Measurements from ENCODE around the gene SLC13A2.
A peak's percentile ranks its signal among the peaks of the same experiment; 100 is the strongest.

SLC13A2 gene

DNA sequence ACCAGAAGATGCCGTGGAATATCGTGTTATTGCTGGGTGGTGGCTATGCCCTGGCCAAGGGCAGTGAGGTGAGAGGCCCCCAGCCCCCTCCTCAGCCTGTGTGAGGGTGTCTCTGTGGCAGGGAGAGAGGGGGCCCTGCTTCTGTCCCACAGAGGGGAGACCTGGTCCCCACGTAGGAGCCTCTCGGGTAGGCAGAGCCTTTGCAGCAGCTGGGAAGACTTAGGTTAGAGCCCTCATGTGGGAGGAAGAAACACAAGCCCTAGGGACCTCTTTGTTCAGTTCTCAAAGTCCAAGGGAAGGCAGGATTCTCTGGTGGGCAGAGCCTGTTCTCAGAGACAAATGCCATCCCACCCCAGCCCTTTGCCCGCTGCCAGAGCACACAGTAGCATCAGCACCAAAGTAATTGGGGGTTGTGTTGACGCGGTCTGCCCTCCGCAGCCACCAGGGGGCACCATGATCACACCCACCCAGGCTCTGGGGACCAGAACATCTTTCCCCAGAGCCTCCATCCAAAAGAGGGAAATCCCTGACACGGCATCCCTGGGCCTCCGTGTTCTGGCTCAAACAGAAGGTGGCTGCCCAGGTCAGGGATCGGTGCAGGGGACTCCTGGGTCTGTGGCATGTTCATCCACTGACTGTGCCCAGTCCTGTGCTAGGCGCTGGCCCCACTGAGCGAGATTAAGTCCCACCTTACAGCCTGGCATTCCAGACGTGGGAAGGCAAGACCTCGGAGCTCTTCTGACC lies 21.2 kb downstream of the SLC13A2 start:
- peak; percentile 86 for DNase-seq

DNA sequence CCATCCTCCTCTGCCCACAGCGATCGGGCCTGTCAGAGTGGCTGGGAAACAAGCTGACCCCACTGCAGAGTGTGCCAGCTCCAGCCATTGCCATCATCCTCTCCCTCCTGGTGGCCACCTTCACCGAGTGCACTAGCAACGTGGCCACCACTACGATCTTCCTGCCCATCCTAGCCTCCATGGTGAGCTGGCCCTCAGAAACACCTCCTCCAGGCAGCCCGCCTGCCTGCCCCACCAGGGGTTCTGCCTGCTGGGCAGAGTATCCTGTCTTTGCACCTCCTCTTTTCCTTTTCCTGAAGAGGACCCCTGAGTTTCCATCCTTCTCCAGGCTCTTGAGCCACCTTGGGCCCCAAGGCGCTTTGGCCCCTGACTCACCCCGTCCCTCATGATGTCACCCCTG lies 22.2 kb downstream of the SLC13A2 start:
- no peak for DNase-seq

DNA sequence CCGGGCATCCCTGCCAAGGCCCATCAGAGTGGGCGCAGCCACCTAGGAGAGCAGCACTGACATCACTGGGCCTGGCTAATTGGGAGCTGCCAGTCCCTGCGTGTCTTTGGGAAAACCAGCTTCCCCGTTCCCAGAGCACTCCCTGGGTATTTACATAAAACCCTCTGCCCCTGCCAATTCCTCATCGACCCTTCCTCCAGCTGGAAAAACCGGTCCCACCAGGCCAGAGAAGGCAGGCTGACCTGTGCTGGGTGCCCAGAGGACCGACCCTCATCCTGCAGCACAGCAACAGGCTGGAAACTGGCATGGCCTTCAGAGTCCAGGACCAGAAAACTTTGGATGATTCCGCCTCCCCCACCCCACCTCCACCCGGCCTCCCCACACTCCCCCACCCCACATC lies 24.5 kb downstream of the SLC13A2 start:
- no peak for DNase-seq

DNA sequence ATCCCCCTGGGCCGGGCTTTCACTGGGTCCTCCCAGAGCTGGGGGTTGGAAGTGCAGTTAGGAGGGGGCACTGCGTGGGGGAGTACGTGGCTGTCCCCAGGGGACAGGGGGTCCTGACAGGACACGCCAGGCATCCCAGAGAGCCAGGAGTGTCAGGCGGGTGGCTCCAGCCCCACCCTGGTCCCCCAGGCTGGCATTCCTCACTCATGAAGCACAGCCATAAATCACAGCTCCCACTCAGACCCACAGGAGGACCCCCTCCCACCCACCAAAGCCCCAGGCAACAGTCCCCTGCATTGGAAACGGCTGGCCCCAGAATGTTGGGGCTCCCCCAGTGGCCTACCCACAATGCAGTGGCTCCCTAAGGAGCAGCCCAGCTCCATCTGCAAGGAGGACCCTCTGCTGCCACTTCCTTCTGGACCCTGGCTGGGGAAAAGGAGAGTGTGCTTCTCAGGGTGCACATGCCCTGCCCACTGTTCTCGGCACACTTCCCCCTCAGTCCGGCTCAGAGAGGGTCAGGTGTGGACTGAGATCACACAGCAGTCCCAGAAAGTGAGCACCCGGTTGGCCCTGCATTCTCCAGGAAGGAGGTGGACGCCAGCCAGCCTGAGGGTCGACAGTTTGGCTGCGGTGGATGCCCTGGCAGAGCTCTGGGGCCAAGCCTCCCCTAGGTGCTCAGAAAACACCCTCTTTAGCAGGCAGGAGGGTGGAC lies 25.4 kb downstream of the SLC13A2 start:
- DNase-seq: no peak

DNA sequence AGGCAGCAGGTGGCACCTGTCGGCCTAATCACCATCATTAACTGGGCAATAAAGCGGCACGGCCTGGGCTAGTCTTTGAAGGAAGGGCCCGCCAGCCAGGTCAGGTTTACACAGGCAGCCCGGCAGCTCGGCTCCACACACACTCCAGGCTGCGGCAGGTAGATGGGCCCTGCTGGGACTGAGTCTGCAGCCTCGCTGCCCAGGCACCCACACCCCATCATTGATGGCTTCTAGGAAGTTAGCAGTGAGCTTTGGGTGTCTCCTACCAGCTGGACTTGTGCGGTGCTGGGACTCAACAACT lies 25.9 kb downstream of the SLC13A2 start:
- DNase-seq: no peak

DNA sequence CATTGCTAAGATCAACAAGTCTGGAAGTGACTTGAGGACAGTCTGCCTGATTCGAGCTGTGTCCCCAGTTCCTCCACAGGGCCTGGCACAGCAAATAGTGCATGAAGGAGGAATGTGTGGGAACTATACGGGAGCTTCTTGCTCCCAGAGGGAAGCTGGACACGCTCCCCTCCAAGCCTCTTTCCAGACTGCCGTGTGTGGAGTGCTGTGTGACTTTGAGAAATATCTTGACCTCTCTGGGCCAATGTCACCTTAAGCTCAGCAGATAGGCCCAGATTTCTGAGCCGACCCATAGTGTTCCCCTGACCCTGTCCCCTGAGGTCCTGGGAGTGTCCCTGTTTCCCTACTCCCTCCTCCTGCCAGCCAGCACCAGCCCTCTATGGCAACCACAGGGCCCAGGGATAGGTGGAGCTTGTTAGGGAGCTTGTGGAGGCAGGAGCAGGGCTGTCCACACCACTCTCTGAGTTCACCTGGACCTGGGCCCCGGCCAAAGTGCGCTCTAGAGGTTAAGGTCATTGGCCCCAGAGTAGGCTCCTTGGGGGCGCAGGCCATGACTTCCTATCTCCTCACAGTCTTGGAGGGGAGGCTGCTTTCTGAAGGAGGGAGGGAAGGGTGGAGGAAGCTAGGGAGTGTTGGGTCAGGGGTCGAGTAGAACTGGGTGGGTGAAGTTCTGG lies 26.4 kb downstream of the SLC13A2 start:
- DNase-seq: no peak

DNA sequence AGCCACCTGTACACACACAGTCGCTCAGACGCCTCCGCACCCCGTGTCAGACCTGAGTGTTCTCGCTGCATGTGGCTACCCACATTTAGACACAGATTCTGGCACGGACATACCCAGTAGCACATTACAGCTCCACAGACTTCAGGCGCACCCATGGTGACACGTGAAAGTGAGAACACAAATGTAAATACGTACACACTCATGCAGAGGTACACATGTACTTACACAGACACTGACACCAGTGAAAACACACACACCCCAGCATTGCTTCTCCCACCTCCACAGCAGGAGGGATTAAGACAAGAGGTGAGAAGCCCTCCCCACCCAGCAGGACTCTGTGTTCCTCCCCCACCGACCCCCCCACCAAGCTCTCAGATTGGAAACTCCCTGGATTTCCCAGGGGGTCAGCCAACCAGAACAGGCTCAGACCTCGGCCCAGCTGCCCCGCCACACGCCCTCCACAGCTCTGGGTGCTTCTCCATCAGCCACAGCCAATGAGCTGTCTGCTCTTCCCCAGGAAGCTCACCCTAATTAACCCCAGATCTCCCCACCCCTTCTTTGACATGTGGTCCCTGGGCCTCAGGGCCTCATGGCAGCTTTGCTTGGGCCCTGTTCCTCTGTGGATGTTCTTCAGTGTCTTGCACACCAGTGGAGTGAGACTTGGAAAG lies 27.4 kb downstream of the SLC13A2 start:
- no peak for DNase-seq

DNA sequence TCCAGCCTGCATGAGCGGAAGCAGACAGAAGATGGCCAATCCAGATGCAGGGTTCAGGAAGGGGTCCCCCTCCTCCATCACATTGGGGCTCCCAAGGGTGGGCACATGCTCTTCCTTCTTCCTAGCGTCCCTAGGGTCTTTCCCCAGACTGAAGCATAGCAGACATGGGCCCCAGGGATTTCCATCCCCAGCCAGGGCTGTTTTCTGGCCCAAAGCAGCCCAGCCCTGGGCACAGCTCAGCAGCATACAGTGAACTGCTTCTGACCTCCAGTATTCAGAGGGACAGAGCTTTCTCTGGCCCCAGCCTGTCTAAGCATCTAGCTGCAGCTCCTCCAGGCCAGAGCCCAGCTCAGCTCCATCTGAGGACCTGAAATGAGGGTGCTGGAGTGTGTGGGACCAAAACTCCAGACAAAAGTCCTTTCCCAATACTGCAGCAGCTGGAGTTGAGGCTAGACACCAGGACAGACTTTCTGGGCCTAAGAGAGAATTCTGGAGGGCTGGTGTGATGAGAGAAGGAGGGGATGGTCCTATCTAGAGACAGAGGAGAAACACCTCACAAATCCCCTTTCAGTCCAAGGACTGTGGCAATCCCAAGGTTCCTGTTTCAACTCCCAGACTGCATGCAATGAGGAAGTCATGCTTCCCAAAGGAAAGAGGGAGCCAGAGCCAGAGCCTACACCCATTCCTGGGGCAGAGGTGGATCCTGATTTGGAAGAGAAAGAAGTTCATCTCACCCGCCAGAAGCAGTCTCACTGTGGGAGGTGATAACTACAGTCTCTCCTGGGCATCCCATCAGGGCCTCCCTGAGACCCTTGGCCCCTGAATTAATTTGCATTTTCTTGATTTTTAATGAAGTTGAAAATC lies 28.2 kb downstream of the SLC13A2 start:
- no peak for DNase-seq

DNA sequence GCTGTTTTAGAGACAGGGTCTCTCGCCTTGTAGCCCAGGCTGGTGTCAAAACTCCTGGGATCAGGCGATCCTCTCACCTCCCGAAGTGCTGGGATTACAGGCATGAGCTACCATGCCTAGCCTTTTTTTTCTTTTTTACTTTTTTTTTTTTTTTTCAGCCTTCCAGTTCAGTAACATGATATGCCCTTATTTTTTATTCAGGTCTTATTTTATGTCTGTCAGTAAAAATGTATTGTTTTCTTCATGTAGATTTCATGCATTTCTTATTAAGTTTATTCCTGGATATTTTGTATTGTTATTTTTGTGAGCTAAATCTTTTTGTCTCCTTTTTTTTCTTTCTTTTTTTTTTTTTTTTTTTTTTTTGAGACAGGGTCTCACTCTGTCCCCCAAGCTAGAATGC lies 30.0 kb downstream of the SLC13A2 start:
- no peak for DNase-seq

DNA sequence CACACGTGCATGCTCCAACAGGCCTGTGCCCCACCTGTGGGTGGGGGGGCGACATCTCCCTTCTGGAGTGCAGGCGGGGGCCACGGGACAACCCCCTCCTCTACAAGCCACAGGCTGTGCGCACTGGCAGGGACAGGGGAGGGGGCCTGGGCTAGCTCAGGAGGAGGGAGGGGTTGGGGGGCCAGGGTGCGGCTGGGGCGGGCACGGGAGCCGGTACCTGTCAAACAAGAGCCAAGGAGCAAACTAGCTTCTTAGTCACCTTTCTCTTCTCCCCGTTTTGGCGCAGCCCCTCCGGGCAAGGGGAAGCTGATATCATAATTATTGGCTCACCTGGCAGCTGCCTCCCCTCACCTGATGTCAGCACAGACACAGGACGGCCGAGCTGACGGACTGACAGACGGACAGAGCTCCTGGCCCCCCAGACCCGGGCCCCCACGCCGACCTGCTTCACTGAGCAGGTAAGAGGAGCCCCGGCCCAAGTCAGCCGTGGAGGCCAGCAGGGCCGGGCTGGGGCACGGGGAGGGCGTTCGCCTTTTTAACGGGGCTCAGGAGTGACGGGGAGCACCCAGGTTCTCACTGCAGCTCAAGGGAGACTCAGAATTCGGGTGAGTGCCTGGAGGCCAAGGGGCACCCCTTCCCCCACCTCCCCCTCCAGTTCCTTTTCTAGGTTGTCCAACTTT lies 32.7 kb downstream of the SLC13A2 start, which contains the start of gene FOXN1:
Gene FOXN1 (plus strand): TSS at position 363 of the 680 bp plus-strand sequence. CDS start 17,622 bp downstream, outside the sequence.
- DNase-seq: no peak

DNA sequence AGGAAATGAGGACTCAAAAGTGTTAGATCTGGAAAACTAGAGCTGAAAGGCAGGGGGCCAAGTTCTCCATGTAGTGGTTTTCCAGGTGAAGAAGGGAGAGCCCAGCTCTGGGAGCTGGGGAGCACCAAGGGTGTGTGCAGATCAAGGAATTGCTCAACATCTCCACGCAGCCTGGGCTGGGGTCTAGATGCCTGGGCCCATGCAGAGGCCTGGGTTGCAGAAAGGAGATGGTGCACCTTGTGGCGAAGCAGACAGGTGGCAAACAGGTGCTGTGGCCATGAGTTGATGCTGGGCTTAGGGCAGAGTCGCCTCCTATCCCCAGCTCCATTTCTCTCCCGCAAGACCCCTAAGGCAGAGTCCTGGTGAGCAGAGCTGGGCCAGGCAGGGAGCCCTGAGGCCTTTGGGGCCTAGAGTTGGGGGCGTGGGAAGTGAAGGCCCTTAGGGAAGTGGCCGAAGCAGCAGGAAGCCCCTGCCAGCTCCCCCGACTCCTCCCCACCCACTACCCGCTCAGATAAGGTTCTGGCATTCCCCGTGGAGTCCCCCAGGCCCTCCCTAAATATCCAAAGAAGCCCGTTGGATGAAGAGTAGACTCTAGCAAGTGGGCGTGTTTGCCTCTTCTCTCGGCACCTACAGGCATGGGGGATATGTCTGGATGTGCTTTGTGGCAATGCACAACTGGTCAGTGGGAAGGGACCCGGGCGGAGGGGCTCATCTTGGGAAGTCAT lies 33.5 kb downstream of the SLC13A2 start:
- DNase-seq: no peak

DNA sequence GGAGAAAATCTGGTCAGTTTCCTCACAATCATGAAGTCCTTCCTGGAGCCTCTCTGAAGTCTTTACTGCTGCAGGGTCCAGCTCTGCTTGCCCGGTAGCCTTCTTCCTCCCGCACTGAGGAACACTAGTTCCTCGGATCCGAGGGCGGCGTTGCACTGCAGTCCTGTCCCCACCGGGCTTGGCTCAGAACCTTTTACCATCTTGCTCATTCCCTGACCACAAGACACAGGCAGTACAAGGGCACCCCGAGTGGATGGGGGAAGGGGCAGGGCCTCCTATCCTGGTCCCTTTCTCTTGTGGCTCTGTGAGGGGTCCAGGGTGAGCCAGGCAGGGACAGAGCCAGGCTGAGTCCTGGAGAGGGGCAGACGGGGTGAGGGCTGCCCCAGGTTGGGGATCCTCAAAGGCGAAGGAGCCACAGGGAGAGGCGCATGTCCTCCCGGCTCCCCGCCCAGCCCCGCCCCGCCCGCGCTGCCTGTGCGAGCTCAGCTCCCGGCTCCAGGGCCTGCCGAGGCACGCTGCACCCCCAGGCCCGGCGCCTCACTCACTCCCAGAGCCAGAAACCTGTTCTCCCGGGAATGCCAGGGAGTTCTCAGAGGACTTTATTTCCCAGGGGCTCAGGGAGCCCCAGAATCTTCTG lies 34.2 kb downstream of the SLC13A2 start:
- no peak for DNase-seq

DNA sequence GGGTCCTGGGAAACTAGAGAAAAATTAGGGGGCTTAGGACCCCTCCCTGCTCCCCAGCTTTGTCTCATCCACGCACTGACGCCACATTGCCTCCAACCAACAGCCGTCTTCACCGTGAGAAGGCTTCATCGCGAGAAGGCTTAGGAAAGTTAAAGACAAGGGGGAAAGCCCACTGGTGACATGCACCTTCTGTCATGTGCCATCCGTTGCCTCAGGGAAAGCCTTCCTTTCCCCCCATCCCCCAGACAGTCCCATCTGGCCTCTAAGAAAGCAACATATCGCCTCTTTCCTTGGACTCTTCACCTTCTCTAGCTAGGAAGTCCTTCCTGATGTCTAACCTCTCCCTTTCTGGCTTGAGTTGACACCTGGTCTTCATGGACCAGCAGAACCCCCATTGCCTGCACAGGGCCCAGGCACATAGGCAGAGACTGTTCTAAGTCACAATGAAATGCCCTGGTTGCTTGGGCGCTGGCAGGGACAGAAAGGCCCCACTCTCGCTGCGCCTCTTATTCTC lies 34.8 kb downstream of the SLC13A2 start:
- no peak for DNase-seq

DNA sequence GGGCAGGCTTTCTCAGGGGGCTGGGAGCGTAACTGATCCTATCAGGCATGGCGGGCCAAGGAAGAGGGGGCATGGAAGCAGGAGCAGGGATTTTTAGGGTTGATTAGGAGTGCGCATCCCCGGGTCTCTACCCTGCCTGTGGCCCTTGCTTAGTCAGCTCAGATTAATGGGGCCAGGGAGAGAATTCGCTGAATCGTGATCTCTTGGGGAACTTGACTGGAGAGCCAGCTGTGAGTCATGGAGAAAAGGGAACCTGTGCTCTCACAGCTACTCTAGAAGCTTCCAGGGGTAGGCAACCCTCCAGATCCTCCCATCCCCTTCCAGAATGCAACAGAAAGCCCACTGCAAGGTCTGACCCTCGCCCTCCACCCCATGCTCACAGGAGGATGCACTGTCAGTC lies 36.3 kb downstream of the SLC13A2 start:
- no peak for DNase-seq

DNA sequence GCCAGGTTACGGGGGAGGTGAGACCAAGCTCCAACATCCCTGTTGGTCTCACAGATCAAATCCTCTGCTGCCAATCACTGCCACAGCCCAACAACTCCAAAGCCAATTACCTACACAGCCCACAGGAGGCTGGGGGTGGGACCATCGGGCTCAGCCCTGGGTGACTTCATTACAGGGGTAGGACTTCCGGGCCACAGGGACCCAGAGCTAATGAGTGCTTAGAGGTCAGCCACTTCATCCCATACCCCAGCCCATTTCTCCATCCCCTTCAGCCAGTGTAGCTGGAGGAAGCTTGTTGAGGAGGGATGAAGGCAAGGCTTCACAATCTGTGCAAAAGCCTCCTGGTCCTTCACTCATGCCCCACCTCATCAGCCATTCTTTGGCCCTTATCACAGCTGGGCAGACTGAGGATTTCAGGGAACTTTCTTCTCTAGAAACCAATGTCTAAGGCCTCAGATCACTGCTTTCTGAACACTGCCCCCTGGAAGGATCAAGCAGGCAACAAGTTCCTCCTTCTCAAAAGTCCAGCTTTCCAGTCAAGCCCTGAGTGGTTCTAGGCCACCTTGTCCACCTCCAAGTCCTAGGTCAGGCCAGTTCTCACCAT lies 38.5 kb downstream of the SLC13A2 start:
- DNase-seq: no peak

DNA sequence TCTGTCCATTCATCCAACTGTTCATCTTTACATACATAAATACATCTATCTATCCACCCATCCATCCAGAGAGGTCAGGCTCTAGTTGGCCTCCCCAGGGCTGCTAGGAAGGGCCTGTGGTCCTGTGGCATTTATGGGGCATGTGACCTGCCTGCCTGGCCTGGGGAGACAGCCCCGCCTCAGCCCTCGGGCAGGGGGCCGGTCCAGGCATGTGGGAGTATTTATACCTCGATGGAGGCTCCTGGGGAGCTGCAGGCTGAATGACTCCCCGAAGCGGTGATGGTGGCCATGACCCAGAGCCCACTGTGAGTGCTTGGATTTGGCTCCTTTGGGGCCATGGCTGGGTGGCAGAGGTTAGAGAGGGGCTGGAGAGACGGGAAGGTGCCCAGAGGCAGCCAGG lies 40.0 kb downstream of the SLC13A2 start:
- DNase-seq: no peak

DNA sequence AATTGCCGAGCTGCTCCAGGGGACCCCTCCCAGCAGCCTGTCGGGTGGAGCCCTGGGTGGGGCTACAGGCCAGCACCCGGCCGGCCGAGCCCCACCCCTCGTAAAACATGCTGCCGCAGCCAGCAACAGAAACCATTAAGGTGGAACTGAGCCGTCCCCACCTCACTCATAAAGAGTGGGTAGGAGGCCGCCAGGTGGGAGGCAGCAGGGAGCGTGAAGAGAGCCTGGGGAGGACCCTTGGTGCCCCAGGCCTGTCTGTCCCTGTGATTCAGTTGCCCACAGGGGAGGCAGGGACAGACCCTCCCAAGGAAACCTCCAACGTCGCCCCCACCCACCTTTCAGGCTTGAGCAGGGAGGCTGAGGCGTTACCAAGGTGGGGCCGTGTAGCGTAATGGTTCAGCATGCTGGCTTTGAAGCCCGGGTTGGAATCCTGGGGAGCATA lies 41.1 kb downstream of the SLC13A2 start:
- DNase-seq: no peak

DNA sequence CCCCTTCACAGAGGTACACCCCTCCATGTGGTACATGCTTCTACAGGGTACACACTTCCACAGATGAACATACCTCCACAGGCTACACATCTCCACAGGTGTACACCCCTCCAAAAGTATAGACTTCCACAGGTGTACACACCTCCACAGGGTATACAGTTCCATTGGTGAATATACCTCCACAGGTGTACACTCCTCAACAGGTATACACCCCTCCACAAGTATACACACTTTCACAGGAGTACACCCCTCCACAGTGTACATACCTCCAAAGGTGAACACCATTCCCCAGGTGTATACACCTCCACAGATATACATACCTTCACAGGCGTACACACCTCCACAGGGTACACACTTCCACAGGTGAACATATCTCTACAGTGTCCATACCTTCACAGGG lies 42.1 kb downstream of the SLC13A2 start:
- DNase-seq: no peak

DNA sequence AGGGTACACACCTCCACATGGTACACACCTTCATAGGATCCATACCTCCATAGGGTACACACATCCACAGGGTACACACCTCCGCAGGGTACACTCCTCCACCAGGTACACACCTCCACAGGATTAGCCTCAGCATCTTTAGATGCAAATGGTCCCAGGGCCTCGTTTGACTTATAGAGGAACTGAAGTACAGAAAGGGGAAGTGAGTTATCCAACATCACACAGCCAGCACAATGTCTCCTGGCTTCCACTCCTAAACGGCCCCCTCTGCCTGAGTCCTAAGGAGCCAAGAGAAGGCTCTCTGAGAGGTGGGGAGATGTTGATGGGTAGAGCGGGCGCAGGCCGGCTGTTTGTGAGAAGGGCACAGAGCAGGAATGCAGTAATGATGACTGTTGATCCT lies 44.7 kb downstream of the SLC13A2 start:
- no peak for DNase-seq

DNA sequence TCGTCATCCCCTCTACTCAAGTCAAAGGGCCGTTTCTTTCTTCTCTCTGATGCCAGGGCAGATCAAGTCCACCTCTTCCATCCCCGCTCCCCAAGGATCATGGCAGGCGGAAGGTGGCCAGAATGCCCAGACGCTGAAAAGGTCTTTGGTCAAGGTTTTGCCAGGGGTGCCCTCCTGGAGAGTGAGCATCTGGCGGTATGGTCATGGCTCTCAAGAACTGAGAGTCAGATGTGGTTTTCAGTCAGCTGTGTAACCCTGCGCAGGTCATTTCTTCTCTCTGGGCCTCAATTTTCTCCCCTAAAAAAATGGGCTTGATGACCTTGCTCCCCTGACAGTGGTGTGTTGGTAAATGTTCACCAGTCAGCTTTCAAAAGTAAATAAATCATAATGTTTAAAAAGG lies 45.1 kb downstream of the SLC13A2 start:
- DNase-seq: no peak

All from CD4-positive, alpha-beta T cell treated with Interleukin-17A for 4 hours (primary cell).